Lower leg skin (tissue), 3 donors: ENCODE measurements around the gene SEMA5B.

Experiments used
- POLR2A ChIP-seq, 2 donors: fragments of 450-650 bp; IDR thresholded peaks; one replicate each; pipeline ENCODE4 v1.6.1; 2016 to 2017; ENCODE audit warnings: antibody characterized with exemption in 2 of 2, mild to moderate bottlenecking in 1 of 2, moderate library complexity in 1 of 2
- TF ChIP-seq, protein P1 (sequence below), 3 donors: fragments of 450-650 bp; IDR thresholded peaks; one replicate each; pipeline ENCODE4 v1.5.1; 2016; ENCODE audit warnings: antibody characterized with exemption in 3 of 3, mild to moderate bottlenecking in 3 of 3, moderate library complexity in 2 of 3

GRCh38 chr3:122969585-122970469 lies 57.7 kb downstream of the SEMA5B start:
- TF ChIP-seq, protein P1, sequence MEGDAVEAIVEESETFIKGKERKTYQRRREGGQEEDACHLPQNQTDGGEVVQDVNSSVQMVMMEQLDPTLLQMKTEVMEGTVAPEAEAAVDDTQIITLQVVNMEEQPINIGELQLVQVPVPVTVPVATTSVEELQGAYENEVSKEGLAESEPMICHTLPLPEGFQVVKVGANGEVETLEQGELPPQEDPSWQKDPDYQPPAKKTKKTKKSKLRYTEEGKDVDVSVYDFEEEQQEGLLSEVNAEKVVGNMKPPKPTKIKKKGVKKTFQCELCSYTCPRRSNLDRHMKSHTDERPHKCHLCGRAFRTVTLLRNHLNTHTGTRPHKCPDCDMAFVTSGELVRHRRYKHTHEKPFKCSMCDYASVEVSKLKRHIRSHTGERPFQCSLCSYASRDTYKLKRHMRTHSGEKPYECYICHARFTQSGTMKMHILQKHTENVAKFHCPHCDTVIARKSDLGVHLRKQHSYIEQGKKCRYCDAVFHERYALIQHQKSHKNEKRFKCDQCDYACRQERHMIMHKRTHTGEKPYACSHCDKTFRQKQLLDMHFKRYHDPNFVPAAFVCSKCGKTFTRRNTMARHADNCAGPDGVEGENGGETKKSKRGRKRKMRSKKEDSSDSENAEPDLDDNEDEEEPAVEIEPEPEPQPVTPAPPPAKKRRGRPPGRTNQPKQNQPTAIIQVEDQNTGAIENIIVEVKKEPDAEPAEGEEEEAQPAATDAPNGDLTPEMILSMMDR (IDR thresholded peaks at IDR 0.05), result no peak
- no peak for TF ChIP-seq POLR2A (IDR thresholded peaks at IDR 0.05)
